CD4-positive, CD25-positive, alpha-beta regulatory T cell (primary cell): Measurements from ENCODE around the gene SLC38A10. TPM values are rescaled to one million over a fixed set of nuclear protein-coding genes. Genes with fewer than 3 reads are reported as not detected.

ENCODE experiments used
- ATAC-seq, 2 donors: fragments of 150-1000 bp; cut with Tn5 transposase; one replicate each; pipeline ENCODE4 v1.10.0; 2021; ENCODE audit warnings: low read depth in 2 of 2, moderate number of reproducible peaks in 2 of 2, moderate library complexity in 1 of 2
- DNase-seq, 3 donors: peaks; one replicate each; pipeline versions ENCODE4 v3.0.0 to v3.0.0-alpha.2; 2012 to 2022; ENCODE audit warnings: mixed read lengths in 1 of 3
- H3K27ac ChIP-seq: one replicate; pipeline ENCODE4 v1.7.0; 2013; ENCODE audit warnings: mild to moderate bottlenecking, low read length; ENCODE audit not compliant: insufficient read depth, poor library complexity, severe bottlenecking
- H3K27me3 ChIP-seq: one replicate; pipeline ENCODE4 v1.7.0; 2013; ENCODE audit warnings: low read length; ENCODE audit not compliant: control insufficient read depth, insufficient read depth
- H3K36me3 ChIP-seq: one replicate; pipeline ENCODE4 v1.7.0; 2013; ENCODE audit warnings: mild to moderate bottlenecking, low read length, moderate library complexity; ENCODE audit not compliant: control insufficient read depth, insufficient read depth
- H3K4me1 ChIP-seq: 2 replicates; pipeline ENCODE4 v1.7.0; 2013; ENCODE audit warnings: mild to moderate bottlenecking, low read length; ENCODE audit not compliant: insufficient read depth, control insufficient read depth, poor library complexity, severe bottlenecking
- H3K4me3 ChIP-seq: one replicate; pipeline ENCODE4 v1.7.0; 2013; ENCODE audit warnings: low read depth, mild to moderate bottlenecking, low read length, moderate library complexity
- H3K9me3 ChIP-seq, 2 experiments: 1 replicate in 1 of 2; 2 replicates in 1 of 2; pipeline ENCODE4 v1.7.0; 2013; ENCODE audit warnings: low read length in 2 of 2, mild to moderate bottlenecking in 1 of 2, moderate library complexity in 1 of 2; ENCODE audit not compliant: control insufficient read depth in 2 of 2
- H3K27ac Mint-ChIP-seq, 3 donors: one replicate each; pipeline ENCODE4 v1.8.0; 2020 to 2022; ENCODE audit warnings: mild to moderate bottlenecking in 3 of 3, mixed read lengths in 3 of 3, moderate library complexity in 2 of 3
- H3K27me3 Mint-ChIP-seq: one replicate; pipeline ENCODE4 v1.8.0; 2022; ENCODE audit warnings: mild to moderate bottlenecking, mixed read lengths
- H3K36me3 Mint-ChIP-seq: one replicate; pipeline ENCODE4 v1.8.0; 2020; ENCODE audit warnings: mixed read lengths
- H3K4me1 Mint-ChIP-seq, 4 donors: one replicate each; pipeline ENCODE4 v1.8.0; 2020 to 2022; ENCODE audit warnings: mixed read lengths in 4 of 4, mild to moderate bottlenecking in 1 of 4
- H3K4me3 Mint-ChIP-seq, 4 donors: one replicate each; pipeline ENCODE4 v1.8.0; 2020 to 2022; ENCODE audit warnings: mild to moderate bottlenecking in 4 of 4, mixed read lengths in 4 of 4, moderate library complexity in 3 of 4
- H3K9me3 Mint-ChIP-seq, 7 donors: one replicate each; pipeline ENCODE4 v1.8.0; 2020 to 2022; ENCODE audit warnings: mixed read lengths in 7 of 7, mild to moderate bottlenecking in 3 of 7, moderate library complexity in 2 of 7
- polyA plus RNA-seq, 4 donors: library from polyadenylated mRNA; unstranded; fragments of 300-500 nt; fragmentation: Illumina TruSeq; gene quantifications; one replicate each; pipeline ENCODE4 v1.2.3, GENCODE V29; 2021
- total RNA-seq: library from RNA; stranded (reverse); gene quantifications from one replicate; pipeline ENCODE4 v1.2.3, GENCODE V29; 2022

SLC38A10 gene
- total and polyA plus RNA-seq, 5 donors from 2014 or later: 38.2 to 66.3 (median 50.1) TPM

- no peak overlapping the region for H3K4me3 ChIP-seq
- H3K36me3 Mint-ChIP-seq: no peaks in the 10 kb centered on the region
- no peaks in the 10 kb centered on the region for H3K9me3 Mint-ChIP-seq
- peaks cover 0 to 4% (median 2%) of the 10 kb centered on the region in 4 donors for H3K4me1 Mint-ChIP-seq
- H3K9me3 ChIP-seq: no peaks in the 10 kb centered on the region
- H3K4me3 Mint-ChIP-seq: no peak overlapping the region
- DNase-seq (peak in 1 of 3 donors; percentile 9), ATAC-seq (no peak)
- no peaks in the 10 kb centered on the region for H3K27me3 ChIP-seq
- no peak overlapping the region for H3K27ac Mint-ChIP-seq
- no peaks in the 10 kb centered on the region for H3K4me1 ChIP-seq
- H3K27me3 Mint-ChIP-seq: no peaks in the 10 kb centered on the region
- no peak overlapping the region for H3K27ac ChIP-seq
- H3K36me3 ChIP-seq: no peaks in the 10 kb centered on the region
Measured at GRCh38 chr17:81207610-81208581, 87.2 kb downstream of the SLC38A10 start.

GRCh38 chr17:81206657-81207056 lies 88.5 kb downstream of the SLC38A10 start:
- Histone ChIP-seq H3K4me3 (no peak overlapping the region), H3K4me1 (no peaks in the 10 kb centered on the region), H3K27ac (no peak overlapping the region), H3K27me3 (no peaks in the 10 kb centered on the region), H3K9me3 (no peaks in the 10 kb centered on the region), H3K36me3 (no peaks in the 10 kb centered on the region)
- H3K36me3 Mint-ChIP-seq: no peaks in the 10 kb centered on the region
- no peaks in the 10 kb centered on the region for H3K27me3 Mint-ChIP-seq
- H3K9me3 Mint-ChIP-seq: no peaks in the 10 kb centered on the region
- ATAC-seq (no peak), DNase-seq (no peak)
- no peaks in the 10 kb centered on the region for H3K4me1 Mint-ChIP-seq
- H3K4me3 Mint-ChIP-seq: no peak overlapping the region
- H3K27ac Mint-ChIP-seq: no peak overlapping the region

- Mint-ChIP-seq H3K4me1 (no peaks in the 10 kb centered on the region), H3K27ac (no peak overlapping the region), H3K9me3 (no peaks in the 10 kb centered on the region), H3K4me3 (no peak overlapping the region), H3K27me3 (no peaks in the 10 kb centered on the region), H3K36me3 (no peaks in the 10 kb centered on the region)
- DNase-seq: no peak
- Histone ChIP-seq H3K36me3 (no peaks in the 10 kb centered on the region), H3K9me3 (no peaks in the 10 kb centered on the region), H3K4me1 (no peaks in the 10 kb centered on the region), H3K27ac (no peak overlapping the region), H3K27me3 (no peaks in the 10 kb centered on the region), H3K4me3 (no peak overlapping the region)
- ATAC-seq: no peak
Measured at GRCh38 chr17:81206166-81206565, 88.9 kb downstream of the SLC38A10 start.

GRCh38 chr17:81204578-81204977 lies 90.5 kb downstream of the SLC38A10 start:
- Histone ChIP-seq H3K27me3 (no peaks in the 10 kb centered on the region), H3K36me3 (no peaks in the 10 kb centered on the region), H3K9me3 (no peaks in the 10 kb centered on the region), H3K4me1 (no peaks in the 10 kb centered on the region), H3K4me3 (no peak overlapping the region), H3K27ac (no peak overlapping the region)
- H3K36me3 Mint-ChIP-seq: no peaks in the 10 kb centered on the region
- H3K9me3 Mint-ChIP-seq: no peaks in the 10 kb centered on the region
- ATAC-seq (no peak), DNase-seq (no peak)
- H3K4me3 Mint-ChIP-seq: no peak overlapping the region
- H3K27me3 Mint-ChIP-seq: no peaks in the 10 kb centered on the region
- no peak overlapping the region for H3K27ac Mint-ChIP-seq
- H3K4me1 Mint-ChIP-seq: no peaks in the 10 kb centered on the region

- no peak overlapping the region for H3K27ac ChIP-seq
- H3K27me3 ChIP-seq: no peaks in the 10 kb centered on the region
- DNase-seq (no peak), ATAC-seq (no peak)
- H3K9me3 ChIP-seq: no peaks in the 10 kb centered on the region
- H3K27ac Mint-ChIP-seq: no peak overlapping the region
- H3K27me3 Mint-ChIP-seq: no peaks in the 10 kb centered on the region
- H3K9me3 Mint-ChIP-seq: peaks cover 0 to 2% (median 0%) of the 10 kb centered on the region in 7 donors
- no peak overlapping the region for H3K4me3 Mint-ChIP-seq
- H3K4me1 ChIP-seq: no peaks in the 10 kb centered on the region
- H3K4me3 ChIP-seq: no peak overlapping the region
- no peaks in the 10 kb centered on the region for H3K4me1 Mint-ChIP-seq
- no peaks in the 10 kb centered on the region for H3K36me3 Mint-ChIP-seq
- no peaks in the 10 kb centered on the region for H3K36me3 ChIP-seq
Measured at GRCh38 chr17:81203136-81203535, 92.0 kb downstream of the SLC38A10 start.

GRCh38 chr17:81202318-81202717 lies 92.8 kb downstream of the SLC38A10 start:
- Histone ChIP-seq H3K36me3 (no peaks in the 10 kb centered on the region), H3K27me3 (no peaks in the 10 kb centered on the region), H3K9me3 (no peaks in the 10 kb centered on the region), H3K27ac (no peak overlapping the region), H3K4me1 (no peaks in the 10 kb centered on the region), H3K4me3 (no peak overlapping the region)
- DNase-seq (no peak), ATAC-seq (no peak)
- H3K4me1 Mint-ChIP-seq: no peaks in the 10 kb centered on the region
- H3K27me3 Mint-ChIP-seq: no peaks in the 10 kb centered on the region
- H3K27ac Mint-ChIP-seq: no peak overlapping the region
- no peaks in the 10 kb centered on the region for H3K36me3 Mint-ChIP-seq
- peaks cover 0 to 2% (median 0%) of the 10 kb centered on the region in 7 donors for H3K9me3 Mint-ChIP-seq
- H3K4me3 Mint-ChIP-seq: no peak overlapping the region

GRCh38 chr17:81200695-81201580 lies 94.2 kb downstream of the SLC38A10 start:
- Mint-ChIP-seq H3K4me1 (no peaks in the 10 kb centered on the region), H3K9me3 (peaks cover 0 to 2% (median 0%) of the 10 kb centered on the region in 7 donors), H3K4me3 (no peak overlapping the region), H3K27me3 (no peaks in the 10 kb centered on the region), H3K27ac (peak overlapping the region in 1 of 3 donors; percentile 62), H3K36me3 (no peaks in the 10 kb centered on the region)
- H3K36me3 ChIP-seq: no peaks in the 10 kb centered on the region
- H3K4me3 ChIP-seq: no peak overlapping the region
- ATAC-seq: no peak
- no peaks in the 10 kb centered on the region for H3K27me3 ChIP-seq
- DNase-seq: peak in 1 of 3 donors; percentile 52
- H3K9me3 ChIP-seq: no peaks in the 10 kb centered on the region
- H3K27ac ChIP-seq: no peak overlapping the region
- no peaks in the 10 kb centered on the region for H3K4me1 ChIP-seq
